Psoas muscle (tissue), 8 donors: ENCODE measurements around the gene CRYGN. TPM values are rescaled to one million over a fixed set of nuclear protein-coding genes. Genes with fewer than 3 reads are reported as not detected.

Experiments
- ATAC-seq, 4 donors: fragments of 200-7000 bp; cut with Tn5 transposase; one replicate each; pipeline ENCODE4 v1.9.1; 2020; ENCODE audit warnings: moderate library complexity in 3 of 4, mild to moderate bottlenecking in 2 of 4
- DNase-seq, 2 donors: peaks; one replicate each; pipeline ENCODE4 v3.0.0-alpha.2; 2020
- H3K27ac ChIP-seq: fragments of 200-600 bp; one replicate; pipeline ENCODE4 v1.8.0; 2022
- H3K27me3 ChIP-seq, 3 donors: fragments of 200-600 bp in 1 of 3; one replicate each; pipeline versions ENCODE4 v1.6.1 to v1.8.0; 2013 to 2022; ENCODE audit warnings: low read length in 2 of 3, mild to moderate bottlenecking in 2 of 3, moderate library complexity in 1 of 3; ENCODE audit not compliant: insufficient read depth in 3 of 3
- H3K36me3 ChIP-seq, 2 donors: fragments of 200-600 bp in 1 of 2; one replicate each; pipeline versions ENCODE4 v1.6.1 to v1.8.0; 2013 to 2022; ENCODE audit warnings: low read depth in 1 of 2, mild to moderate bottlenecking in 1 of 2, moderate library complexity in 1 of 2; ENCODE audit not compliant: insufficient read depth in 1 of 2
- H3K4me1 ChIP-seq: fragments of 200-600 bp; one replicate; pipeline ENCODE4 v1.8.0; 2022
- H3K4me3 ChIP-seq: fragments of 200-600 bp; one replicate; pipeline ENCODE4 v1.8.0; 2022; ENCODE audit warnings: mild to moderate bottlenecking
- H3K9me3 ChIP-seq: fragments of 200-600 bp; one replicate; pipeline ENCODE4 v1.8.0; 2022
- CTCF ChIP-seq: fragments of 200-600 bp; IDR thresholded peaks from one replicate; pipeline ENCODE4 v1.8.0; 2022; ENCODE audit warnings: antibody characterized with exemption
- WGBS, 3 donors: extraction: QIAGEN DNeasy Blood & Tissue Kit; methylation state at CpG; one replicate each; pipeline versions ENCODE4 v1.1.6 to v1.1.7; 2013; 5-methylcytosine and 5-hydroxymethylcytosine counted together
- intact Hi-C, 2 donors: fragments of 100-400 bp; cut with DNase I; formaldehyde crosslinking; loops; one replicate each; pipeline versions ENCODE4 v1.11.0 to v1.14.2; 2022
- polyA plus RNA-seq, 3 donors: library from polyadenylated mRNA; stranded (reverse); fragments of 200-250 nt; gene quantifications; one replicate each; pipeline ENCODE4 v1.2.3, GENCODE V29; 2013
- total RNA-seq, 4 donors: library from RNA; stranded (reverse); fragmentation: NEBNext Ultra II Directional in 2 of 4; extraction: Animal tissue kit (Norgen Biotek cat#: 25700) in 2 of 4; gene quantifications; one replicate each; pipeline versions ENCODE4 v1.2.1 to v1.2.4, GENCODE V29; 2021 to 2023
- donor health status: healthy with polysubstance abuse.
- donor health status: DM: no; HTN: no; CAD: no; lungs with moderate emphysema.
- donor health status: Bipolar disorder and iron deficiency.
- donor health status: healthy.
- donor health status: DM: yes; HTN: yes; CAD: no.
- donor health status: DM: no; HTN: no; CAD: no.
- donor health status: DM: no; HTN: no; CAD: no.
- donor health status: DM: yes; HTN: yes; CAD: no.

CRYGN gene
- total and polyA plus RNA-seq, 7 donors: 0.12 to 0.15 TPM; not detected in 5

GRCh38 chr7:151409667-151410404 is 30.1 kb downstream of the CRYGN start, which contains the start of gene WDR86:
WDR86 (minus strand) TSS chr7:151410038; CDS start chr7:151409589, 449 bp downstream.
- Histone ChIP-seq H3K9me3 (no peaks in the 10 kb centered on the region), H3K27me3 (peaks cover 0 to 59% (median 20%) of the 10 kb centered on the region in 3 donors), H3K36me3 (no peaks in the 10 kb centered on the region), H3K4me3 (peak within 1 kb of the TSS; percentile 62), H3K27ac (no peak within 1 kb of the TSS), H3K4me1 (peaks cover 10% of the 10 kb centered on the region)
- TF ChIP-seq CTCF: no peak
- ATAC-seq: peak; percentile 21 to 39 (median 28)
- DNase-seq: peak in 1 of 2 donors; percentile 47
- intact Hi-C loops: no loop called here
- 0 to 1% (median 1%) methylated on average over 43 to 75 of the region's 75 CpGs for WGBS, 3 donors

- H3K4me1 ChIP-seq: peaks cover 10% of the 10 kb centered on the region
- WGBS, 3 donors: 18 to 25% (median 23%) methylated on average over 49 to 61 of the region's 61 CpGs
- H3K27ac ChIP-seq: no peak overlapping the region
- intact Hi-C loops: no loop called here
- H3K4me3 ChIP-seq: peak overlapping the region; percentile 62
- no peak for TF ChIP-seq CTCF
- H3K27me3 ChIP-seq: peaks cover 0 to 59% (median 20%) of the 10 kb centered on the region in 3 donors
- H3K9me3 ChIP-seq: no peaks in the 10 kb centered on the region
- no peaks in the 10 kb centered on the region for H3K36me3 ChIP-seq
- DNase-seq: peak in 1 of 2 donors; percentile 40
- ATAC-seq: peak in 2 of 4 donors; percentile 14 to 23
Measured at GRCh38 chr7:151408839-151409666, 30.9 kb downstream of the CRYGN start.

- Histone ChIP-seq H3K4me3 (no peak overlapping the region), H3K4me1 (peaks cover 10% of the 10 kb centered on the region), H3K27ac (no peak overlapping the region), H3K27me3 (peaks cover 0 to 57% (median 20%) of the 10 kb centered on the region in 3 donors), H3K36me3 (no peaks in the 10 kb centered on the region), H3K9me3 (no peaks in the 10 kb centered on the region)
- WGBS, 3 donors: 85 to 92% (median 91%) methylated on average over 7 of the region's 7 CpGs
- DNase-seq: peak in 1 of 2 donors; percentile 29
- no peak for ATAC-seq
- intact Hi-C loops: no loop called here
- no peak for TF ChIP-seq CTCF
Measured at GRCh38 chr7:151408498-151408838, 31.5 kb downstream of the CRYGN start.

GRCh38 chr7:151406886-151407583 is 32.9 kb downstream of the CRYGN start:
- WGBS, 3 donors: 81 to 89% (median 83%) methylated on average over 9 of the region's 9 CpGs
- no peak for TF ChIP-seq CTCF
- DNase-seq: peak in 1 of 2 donors; percentile 35
- no peak for ATAC-seq
- Histone ChIP-seq H3K4me3 (no peak overlapping the region), H3K36me3 (no peaks in the 10 kb centered on the region), H3K27me3 (peaks cover 0 to 45% (median 17%) of the 10 kb centered on the region in 3 donors), H3K4me1 (peaks cover 10% of the 10 kb centered on the region), H3K27ac (no peak overlapping the region), H3K9me3 (no peaks in the 10 kb centered on the region)
- intact Hi-C loops: no loop called here
